Measurements from ENCODE around the gene KDM4C.

KDM4C gene

GRCh38 chr9:7130266-7130820 is 372.6 kb downstream of the KDM4C start:
- DNase-seq (ENCODE audit: low read depth in 1 of 2, low spot score in 1 of 2): no peak

DNA sequence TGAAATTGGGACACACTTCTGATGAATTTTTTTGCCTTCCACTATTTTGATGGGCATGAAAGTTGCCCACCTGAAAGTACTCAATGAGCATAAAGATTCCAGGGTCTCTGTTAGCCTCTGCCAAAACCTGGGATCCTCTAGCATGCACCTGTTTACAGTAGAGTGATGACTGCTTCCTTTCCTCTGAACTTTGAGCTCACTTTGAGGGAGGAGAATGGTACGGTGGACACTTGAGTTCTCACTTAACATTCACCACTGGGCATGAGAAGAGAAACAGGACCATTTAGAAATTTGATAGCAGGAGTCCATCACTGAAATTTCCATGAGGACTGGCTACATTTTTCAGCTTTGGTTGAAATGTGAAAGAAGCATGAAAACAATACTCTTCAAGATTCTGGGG is 374.8 kb downstream of the KDM4C start:
- no peak for DNase-seq (ENCODE audit: low read depth in 1 of 2, low spot score in 1 of 2)

DNA sequence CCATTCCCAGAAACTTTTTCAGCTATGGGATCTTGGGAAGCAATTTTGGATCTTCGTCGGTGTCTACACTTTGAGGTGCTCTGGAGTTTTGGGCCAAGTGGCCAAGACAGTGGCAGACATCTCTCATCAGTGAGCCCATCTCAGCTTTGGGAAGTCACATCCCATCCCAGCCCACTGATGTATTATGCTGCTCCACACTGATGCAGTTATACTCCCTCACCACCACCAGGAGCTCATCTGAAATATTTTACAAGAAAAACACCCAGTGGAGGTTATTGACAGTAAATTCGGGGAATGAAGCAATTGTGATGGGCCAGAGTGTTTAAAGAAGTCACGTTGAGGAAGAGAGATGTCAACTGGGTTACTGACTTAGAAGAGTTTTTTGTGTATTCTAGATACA is 378.0 kb downstream of the KDM4C start:
- DNase-seq (ENCODE audit: low read depth in 1 of 2, low spot score in 1 of 2): no peak

GRCh38 chr9:7137040-7137439 is 379.3 kb downstream of the KDM4C start:
- DNase-seq (ENCODE audit: low read depth in 1 of 2, low spot score in 1 of 2): no peak

DNA sequence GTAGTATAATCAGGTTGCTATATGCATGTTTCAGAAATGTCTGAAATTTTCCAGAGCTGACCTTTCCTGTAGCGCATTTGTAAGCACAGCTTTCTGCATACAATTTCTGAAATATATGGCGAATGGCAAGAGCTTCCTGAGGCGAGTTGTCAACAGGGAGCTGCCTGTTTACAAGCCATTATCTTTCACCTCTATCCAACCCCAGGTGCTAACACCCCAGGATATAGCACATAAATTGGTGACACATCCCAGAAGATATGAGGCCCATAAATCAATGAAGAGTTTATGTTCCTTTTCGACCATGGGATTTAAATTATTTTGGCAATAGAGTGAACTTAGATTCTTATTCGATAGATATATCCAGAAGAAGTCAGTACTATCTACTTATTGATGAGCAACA is 379.8 kb downstream of the KDM4C start:
- DNase-seq (ENCODE audit: low read depth in 1 of 2, low spot score in 1 of 2): no peak

- DNase-seq (ENCODE audit: low read depth in 1 of 2, low spot score in 1 of 2): no peak
Observed at GRCh38 chr9:7139886-7140285, 382.1 kb downstream of the KDM4C start.

GRCh38 chr9:7140401-7140800 is 382.6 kb downstream of the KDM4C start:
- no peak for DNase-seq (ENCODE audit: low read depth in 1 of 2, low spot score in 1 of 2)

- no peak for DNase-seq (ENCODE audit: low read depth in 1 of 2, low spot score in 1 of 2)
Observed at GRCh38 chr9:7143645-7144200, 385.9 kb downstream of the KDM4C start.

- no peak for DNase-seq (ENCODE audit: low read depth in 1 of 2, low spot score in 1 of 2)
Observed at GRCh38 chr9:7144265-7145046, 386.7 kb downstream of the KDM4C start.

- DNase-seq (ENCODE audit: low read depth in 1 of 2, low spot score in 1 of 2): no peak
Observed at GRCh38 chr9:7145361-7146069, 387.7 kb downstream of the KDM4C start.

DNA sequence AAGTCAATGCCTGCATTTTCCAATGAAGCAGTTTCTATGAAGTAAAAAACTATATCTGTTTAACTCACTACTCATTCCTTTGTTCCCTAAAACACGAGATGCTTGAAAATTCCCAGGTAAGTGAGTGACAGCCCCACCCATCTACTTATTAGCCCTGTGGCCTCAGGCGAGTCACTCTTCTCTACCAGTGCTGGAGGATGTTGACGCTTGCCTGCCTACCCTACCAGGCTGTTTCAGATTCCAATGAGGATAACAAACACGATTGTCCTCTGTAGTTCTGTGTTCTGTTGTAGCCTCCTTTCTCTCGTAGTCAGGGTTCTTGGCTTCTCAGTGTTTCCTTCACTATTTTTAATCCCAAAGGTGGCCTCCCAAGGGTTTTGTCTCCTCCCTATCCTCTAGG is 388.8 kb downstream of the KDM4C start:
- DNase-seq (ENCODE audit: low read depth in 1 of 2, low spot score in 1 of 2): no peak

DNA sequence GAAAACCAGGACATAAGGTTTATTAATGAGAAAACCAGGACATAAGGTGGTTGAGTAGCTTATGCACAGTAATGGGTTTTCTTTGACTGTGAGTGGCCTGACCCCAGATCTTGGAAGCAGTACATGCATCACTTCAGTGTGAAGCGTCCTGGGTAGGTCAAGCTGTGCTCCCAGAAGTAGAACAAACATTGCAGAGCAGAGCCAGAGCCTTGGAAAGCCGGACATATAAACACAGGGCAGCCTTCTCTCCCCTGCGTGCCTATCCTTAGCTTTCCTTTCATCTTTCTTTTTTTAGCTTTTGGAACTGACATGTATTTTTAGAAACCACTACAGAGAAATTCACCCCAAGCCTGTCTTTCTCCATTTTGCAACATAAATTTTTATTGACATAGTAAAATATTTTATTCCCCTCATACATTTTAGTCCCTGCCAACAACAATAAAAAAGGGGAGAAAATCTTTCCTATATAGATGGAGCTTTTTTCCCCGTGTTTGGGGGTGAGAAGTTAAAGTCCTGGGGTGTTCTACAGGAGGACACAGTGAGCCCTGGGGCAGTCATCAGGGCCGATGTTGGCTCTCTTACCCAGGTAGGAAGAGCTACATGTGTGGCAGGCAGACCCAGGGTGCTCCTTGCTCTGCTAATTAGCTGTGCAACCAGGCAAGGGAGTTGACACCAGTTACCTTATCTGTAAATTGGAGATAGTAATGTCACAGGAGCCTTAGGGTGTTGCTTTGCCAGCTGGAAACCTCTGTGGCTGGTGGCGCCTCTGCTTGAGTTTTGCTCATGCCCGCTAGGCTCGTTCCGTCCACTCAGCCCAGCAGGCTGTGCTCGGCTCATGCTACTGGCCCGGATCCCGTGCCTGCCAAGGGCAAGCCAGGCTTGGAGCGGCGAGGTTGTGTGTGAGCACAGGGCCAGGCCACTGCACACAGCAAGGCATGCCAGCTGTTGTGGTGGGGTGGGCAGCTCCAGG is 389.6 kb downstream of the KDM4C start:
- DNase-seq (ENCODE audit: low read depth in 1 of 2, low spot score in 1 of 2): no peak

GRCh38 chr9:7148243-7148765 is 390.5 kb downstream of the KDM4C start:
- DNase-seq (ENCODE audit: low read depth in 1 of 2, low spot score in 1 of 2): no peak

DNA sequence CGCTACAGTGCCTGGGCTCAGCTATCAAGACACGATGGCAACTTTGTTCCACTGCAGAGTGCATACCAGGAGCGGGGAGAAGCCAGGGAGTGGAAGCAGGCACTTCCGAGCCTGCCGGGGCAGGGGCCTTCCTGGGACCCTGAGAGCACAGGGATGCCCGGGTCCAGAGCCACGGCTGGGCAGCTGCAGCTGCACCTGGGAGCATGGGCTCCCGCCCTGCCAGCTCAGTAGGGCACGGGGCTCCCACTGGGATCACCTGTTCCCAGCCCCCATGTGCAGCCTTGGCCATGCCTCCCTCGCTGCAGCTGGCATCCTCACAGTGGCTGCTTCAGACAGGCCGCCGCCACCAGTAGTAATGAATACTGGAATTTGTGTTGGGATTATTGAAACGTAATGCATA is 391.5 kb downstream of the KDM4C start:
- no peak for DNase-seq (ENCODE audit: low read depth in 1 of 2, low spot score in 1 of 2)

DNA sequence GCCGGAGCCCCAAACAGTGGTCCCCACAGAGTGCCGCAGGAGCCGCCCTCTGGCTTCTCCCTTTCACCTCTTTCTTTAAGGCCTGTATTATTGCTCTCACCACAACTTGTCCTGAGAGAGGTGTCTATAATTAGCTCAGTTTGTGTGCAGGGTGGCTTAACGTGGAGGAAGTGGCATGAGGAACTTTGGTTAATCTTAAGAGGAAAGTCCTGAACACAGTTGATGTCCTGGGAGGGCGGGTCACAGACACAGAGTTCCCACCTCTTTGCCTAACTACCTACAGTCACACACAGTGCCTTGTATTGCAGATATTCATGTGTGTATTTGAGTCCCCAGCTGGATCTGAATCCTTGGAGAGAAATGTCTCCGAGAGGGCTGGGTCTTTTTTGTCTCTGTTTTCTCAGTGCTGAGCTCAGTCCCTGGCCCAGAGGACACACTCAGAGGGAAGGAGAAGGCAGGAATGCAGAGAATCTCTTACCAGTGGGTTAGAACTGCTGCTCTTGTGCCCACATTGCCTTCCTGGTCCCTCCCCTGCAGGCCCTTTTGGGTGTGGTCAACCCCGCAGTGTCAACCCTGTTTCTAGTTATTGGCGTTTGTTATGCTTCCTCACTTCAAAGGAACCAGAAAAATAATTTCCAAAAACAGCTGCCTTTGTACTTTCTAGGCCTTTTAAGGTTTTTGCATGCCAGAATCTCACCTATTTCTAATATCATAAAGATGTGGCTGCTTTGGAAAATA is 392.5 kb downstream of the KDM4C start:
- no peak for DNase-seq (ENCODE audit: low read depth in 1 of 2, low spot score in 1 of 2)

DNA sequence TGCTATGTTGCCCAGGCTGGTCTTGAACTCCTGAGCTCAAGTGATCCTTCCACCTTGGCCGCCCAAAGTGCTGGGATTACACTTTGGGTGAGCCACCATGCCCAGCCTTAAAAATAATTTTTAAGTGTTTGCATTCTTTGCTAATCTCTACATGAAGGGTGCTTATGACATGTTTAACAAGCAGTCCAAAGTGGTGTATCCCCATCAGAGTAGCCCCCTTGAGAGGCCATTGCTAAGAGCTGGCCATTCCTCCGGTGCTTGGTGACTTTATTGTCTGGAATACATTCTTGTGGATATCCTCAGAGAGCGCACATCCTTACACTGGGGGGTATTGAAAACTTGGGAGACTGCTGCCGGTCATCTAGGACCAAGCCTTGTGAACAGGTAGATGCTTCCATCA is 395.4 kb downstream of the KDM4C start:
- DNase-seq (ENCODE audit: low read depth in 1 of 2, low spot score in 1 of 2): no peak

GRCh38 chr9:7153566-7153965 is 395.8 kb downstream of the KDM4C start:
- no peak for DNase-seq (ENCODE audit: low read depth in 1 of 2, low spot score in 1 of 2)

DNA sequence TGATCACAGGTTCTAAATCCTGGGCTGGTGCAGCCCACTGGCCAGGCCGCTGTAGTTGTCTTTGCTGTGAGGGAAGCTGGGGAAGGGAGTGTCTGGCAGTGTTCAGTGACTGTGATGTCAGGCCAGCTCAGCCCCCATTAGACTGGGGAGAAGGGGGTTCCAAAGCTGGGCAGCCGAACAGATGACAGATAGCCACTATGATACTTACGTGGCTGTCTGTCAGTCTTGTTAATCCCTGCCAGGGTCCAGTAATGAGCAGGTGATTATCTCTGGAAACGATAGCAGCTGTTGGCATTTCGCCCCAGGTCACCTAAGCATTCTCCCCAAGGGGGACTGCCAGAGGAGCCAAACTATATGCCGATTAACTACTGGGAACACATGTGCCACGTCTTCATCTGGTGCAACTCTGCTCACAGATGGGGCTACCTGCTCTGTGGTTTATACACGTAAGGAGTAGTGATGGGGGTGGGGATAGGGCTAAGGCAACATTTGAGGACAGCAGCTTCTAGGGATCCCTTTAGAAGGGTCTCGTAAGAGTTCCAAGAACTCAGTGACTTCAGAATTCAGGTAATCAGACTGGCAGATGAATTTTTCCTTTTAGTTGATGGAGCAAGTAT is 396.3 kb downstream of the KDM4C start:
- DNase-seq (ENCODE audit: low read depth in 1 of 2, low spot score in 1 of 2): no peak

GRCh38 chr9:7154650-7155049 is 396.9 kb downstream of the KDM4C start:
- no peak for DNase-seq (ENCODE audit: low read depth in 1 of 2, low spot score in 1 of 2)

DNA sequence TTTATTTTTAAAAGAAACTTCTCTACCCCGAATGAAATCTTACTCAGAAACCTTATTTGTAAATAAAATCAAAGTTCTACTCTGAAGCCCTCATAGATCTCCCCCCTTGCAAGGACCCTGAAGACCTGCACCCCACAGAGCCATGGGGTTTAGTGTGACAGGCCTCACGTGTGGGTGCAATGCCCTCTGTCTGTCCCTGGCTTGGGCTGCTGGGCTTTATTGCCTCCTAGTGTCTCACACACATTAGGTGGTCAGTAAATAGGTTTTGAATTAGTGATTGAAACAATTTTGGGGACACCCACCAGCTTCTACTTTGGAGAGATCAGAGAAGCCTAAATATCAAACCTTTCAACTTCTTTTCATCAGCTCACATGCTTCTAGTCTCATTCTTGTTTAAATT is 403.7 kb downstream of the KDM4C start:
- no peak for DNase-seq (ENCODE audit: low read depth in 1 of 2, low spot score in 1 of 2)

All from activated T-helper 1 cell treated with anti-CD3 and anti-CD28 coated beads, Interleukin-2, amount 50 U/mL, for 16 hours (primary cell).